ENCODE measurements around the gene TFF3.

- TF ChIP-seq, protein P1, sequence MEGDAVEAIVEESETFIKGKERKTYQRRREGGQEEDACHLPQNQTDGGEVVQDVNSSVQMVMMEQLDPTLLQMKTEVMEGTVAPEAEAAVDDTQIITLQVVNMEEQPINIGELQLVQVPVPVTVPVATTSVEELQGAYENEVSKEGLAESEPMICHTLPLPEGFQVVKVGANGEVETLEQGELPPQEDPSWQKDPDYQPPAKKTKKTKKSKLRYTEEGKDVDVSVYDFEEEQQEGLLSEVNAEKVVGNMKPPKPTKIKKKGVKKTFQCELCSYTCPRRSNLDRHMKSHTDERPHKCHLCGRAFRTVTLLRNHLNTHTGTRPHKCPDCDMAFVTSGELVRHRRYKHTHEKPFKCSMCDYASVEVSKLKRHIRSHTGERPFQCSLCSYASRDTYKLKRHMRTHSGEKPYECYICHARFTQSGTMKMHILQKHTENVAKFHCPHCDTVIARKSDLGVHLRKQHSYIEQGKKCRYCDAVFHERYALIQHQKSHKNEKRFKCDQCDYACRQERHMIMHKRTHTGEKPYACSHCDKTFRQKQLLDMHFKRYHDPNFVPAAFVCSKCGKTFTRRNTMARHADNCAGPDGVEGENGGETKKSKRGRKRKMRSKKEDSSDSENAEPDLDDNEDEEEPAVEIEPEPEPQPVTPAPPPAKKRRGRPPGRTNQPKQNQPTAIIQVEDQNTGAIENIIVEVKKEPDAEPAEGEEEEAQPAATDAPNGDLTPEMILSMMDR (conservative IDR thresholded peaks at IDR 0.05) = no peak
- TF ChIP-seq EZH2 (IDR thresholded peaks at IDR 0.05; ENCODE audit: low read depth) = no peak
Observed at GRCh38 chr21:42307106-42307505, 8.1 kb downstream of the TFF3 start.
